ENCODE data around the gene XNDC1N.
"Not testable (repeated sequence)": the region's sequence is repeated elsewhere in the genome, so short reads cannot be mapped to it uniquely, and the experiment has no call there.

Gene XNDC1N

GRCh38 chr11:71931245-71931602 is 2.8 kb upstream of the XNDC1N start:
- no peak for DNase-seq

- DNase-seq, result no peak
Measured at GRCh38 chr11:71930556-71931244, 2.3 kb upstream of the XNDC1N start.

GRCh38 chr11:71929491-71929890 is 1.1 kb upstream of the XNDC1N start:
- DNase-seq, result no peak

- DNase-seq, result peak; percentile 96
Measured at GRCh38 chr11:71928737-71929443, 496 bp upstream of the XNDC1N start, which contains the start of gene RNF121. Gene RNF121 (plus strand): TSS chr11:71929046. CDS start chr11:71929062, 16 bp downstream.

GRCh38 chr11:71917646-71918140 is 10.7 kb downstream of the XNDC1N start:
- DNase-seq, result no peak

- DNase-seq, result no peak
Measured at GRCh38 chr11:71914617-71915189, 13.7 kb downstream of the XNDC1N start.

- no peak for DNase-seq
Measured at GRCh38 chr11:71913756-71914526, 14.5 kb downstream of the XNDC1N start.

GRCh38 chr11:71911986-71912340 is 16.4 kb downstream of the XNDC1N start:
- DNase-seq, result not testable (repeated sequence)

- not testable (repeated sequence) for DNase-seq
Measured at GRCh38 chr11:71911321-71911985, 16.9 kb downstream of the XNDC1N start.

- not testable (repeated sequence) for DNase-seq
Measured at GRCh38 chr11:71910775-71911174, 17.6 kb downstream of the XNDC1N start.

- DNase-seq, result no peak
Measured at GRCh38 chr11:71908218-71908617, 20.2 kb downstream of the XNDC1N start.

GRCh38 chr11:71901137-71901536 is 27.3 kb downstream of the XNDC1N start:
- not testable (repeated sequence) for DNase-seq

- no peak for DNase-seq
Measured at GRCh38 chr11:71895961-71896360, 32.4 kb downstream of the XNDC1N start.

GRCh38 chr11:71889181-71889872 is 39.1 kb downstream of the XNDC1N start:
- not testable (repeated sequence) for DNase-seq

- DNase-seq, result not testable (repeated sequence)
Measured at GRCh38 chr11:71888335-71889010, 39.9 kb downstream of the XNDC1N start.

GRCh38 chr11:71885806-71886205 is 42.6 kb downstream of the XNDC1N start:
- not testable (repeated sequence) for DNase-seq

Measured in inflammatory macrophage (primary cell).